ENCODE results near the gene NUMB.
"Not testable (repeated sequence)": the region's sequence is repeated elsewhere in the genome, so short reads cannot be mapped to it uniquely, and the experiment has no call there.

NUMB gene

DNA sequence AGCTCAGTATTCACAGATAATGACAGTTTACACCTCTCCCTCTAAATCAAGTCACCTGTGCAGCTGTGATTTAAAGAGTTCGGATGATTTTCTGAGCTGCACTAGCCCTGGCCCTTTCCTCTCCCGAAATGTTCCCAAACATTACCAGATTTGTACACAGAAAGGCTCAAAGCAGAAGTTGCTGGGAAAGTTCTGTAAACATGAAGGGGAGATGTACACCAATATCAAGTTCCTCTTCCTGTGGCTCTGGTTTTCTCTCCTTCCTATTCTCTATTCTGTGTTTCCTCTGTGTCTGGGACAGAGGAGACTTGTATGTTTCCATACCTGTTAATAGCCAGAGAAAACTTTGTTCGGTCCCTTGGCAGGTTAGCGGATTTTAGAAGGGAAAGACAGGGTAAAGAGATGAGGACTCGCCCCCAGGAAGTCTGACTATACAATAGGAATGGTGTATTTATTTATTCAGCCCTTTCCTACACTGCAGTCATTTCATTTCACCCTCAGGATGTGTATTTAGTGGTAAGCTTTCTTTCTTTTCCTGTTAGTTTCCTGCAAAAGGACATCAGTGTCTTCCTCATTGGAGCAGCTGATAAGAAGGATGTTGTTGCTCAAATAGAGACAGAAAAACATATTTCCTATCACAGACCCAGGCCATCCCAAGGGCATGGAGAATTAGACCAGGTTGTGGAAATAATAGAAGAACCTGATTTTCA, 7.6 kb upstream of the NUMB start:
- no peak for DNase-seq (ENCODE audit: low read depth in 2 of 2)

DNA sequence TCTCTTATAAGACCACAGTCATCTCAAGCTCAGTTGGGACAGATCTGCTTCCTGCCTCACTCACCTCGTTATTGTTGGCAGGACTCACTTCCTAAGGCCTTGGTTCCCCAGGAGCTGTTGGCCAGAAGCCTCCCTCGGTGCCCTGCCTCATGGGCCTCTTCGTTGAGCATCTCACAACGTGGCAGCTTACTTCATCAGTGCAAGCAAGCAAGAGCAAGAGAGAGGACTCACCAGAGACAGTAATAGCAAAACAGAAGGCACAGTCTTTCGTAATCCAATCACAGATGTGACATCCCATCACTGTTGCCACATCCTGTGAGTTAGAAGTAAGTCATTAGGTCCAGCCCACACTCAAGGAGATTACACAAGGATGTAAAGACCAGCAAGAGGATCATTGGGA, 5.1 kb upstream of the NUMB start:
- no peak for DNase-seq (ENCODE audit: low read depth in 2 of 2)

DNA sequence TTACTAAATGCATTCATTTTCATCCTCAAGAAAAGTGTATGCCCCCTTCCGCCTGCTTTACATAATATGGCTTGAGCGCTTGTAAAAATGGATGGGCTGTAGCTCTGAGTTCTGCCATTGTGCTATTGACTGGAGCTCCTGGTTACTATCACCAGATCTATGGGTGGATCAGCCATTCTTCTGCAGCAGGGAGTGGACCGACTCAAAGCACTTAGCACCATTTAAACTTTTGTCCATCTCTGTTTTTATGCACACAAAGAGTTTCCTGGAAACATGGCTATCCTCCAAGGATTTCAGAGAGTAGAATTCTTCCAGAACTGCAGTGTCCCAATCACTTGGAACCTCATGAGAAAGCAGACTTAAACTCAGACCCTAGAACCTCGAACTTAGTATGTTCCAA, 4.5 kb upstream of the NUMB start:
- DNase-seq (ENCODE audit: low read depth in 2 of 2), result no peak

- no peak for DNase-seq (ENCODE audit: low read depth in 2 of 2)
Measured at GRCh38 chr14:73462048-73462715, 3.8 kb upstream of the NUMB start.

GRCh38 chr14:73461478-73462047, 3.2 kb upstream of the NUMB start:
- no peak for DNase-seq (ENCODE audit: low read depth in 2 of 2)

DNA sequence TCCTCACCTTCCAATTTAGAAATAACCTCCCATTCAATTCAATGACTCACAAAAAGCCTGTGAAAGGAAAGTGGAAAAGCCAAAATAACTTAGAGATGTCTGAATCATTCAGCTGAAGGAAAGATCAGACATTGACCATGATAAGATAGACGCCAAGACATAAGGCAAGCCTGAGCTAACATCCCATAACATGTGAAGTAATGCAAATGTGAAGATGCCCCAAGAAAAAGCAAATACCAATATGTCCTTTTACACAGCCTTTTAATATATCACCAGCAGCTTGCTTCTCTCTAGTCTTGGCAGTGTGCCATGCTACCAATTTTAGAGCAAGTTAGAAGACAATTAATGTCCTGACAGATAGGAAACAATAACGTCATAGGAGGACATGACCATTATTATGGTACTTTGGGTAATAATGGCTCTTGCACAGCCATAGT, 2.4 kb upstream of the NUMB start:
- DNase-seq (ENCODE audit: low read depth in 2 of 2), result no peak

GRCh38 chr14:73459959-73460358, 1.6 kb upstream of the NUMB start:
- no peak for DNase-seq (ENCODE audit: low read depth in 2 of 2)

DNA sequence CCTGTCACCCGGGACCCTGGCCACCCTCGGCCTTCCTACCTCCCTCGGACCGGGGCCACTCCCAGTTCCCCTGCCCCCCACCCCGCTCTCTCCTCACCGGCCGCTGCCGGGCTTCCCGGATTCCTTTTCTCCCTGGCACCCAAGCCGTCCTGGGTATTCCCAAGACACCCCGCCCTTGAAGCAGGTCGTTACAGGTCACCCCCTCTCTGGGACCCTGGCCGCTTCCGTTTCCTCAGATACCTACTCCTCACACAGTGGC, 493 bp downstream of the NUMB start:
- no peak for DNase-seq (ENCODE audit: low read depth in 2 of 2)

- DNase-seq (ENCODE audit: low read depth in 2 of 2), result no peak
Measured at GRCh38 chr14:73457041-73457923, 1.1 kb downstream of the NUMB start.

GRCh38 chr14:73455294-73455693, 3.1 kb downstream of the NUMB start:
- no peak for DNase-seq (ENCODE audit: low read depth in 2 of 2)

DNA sequence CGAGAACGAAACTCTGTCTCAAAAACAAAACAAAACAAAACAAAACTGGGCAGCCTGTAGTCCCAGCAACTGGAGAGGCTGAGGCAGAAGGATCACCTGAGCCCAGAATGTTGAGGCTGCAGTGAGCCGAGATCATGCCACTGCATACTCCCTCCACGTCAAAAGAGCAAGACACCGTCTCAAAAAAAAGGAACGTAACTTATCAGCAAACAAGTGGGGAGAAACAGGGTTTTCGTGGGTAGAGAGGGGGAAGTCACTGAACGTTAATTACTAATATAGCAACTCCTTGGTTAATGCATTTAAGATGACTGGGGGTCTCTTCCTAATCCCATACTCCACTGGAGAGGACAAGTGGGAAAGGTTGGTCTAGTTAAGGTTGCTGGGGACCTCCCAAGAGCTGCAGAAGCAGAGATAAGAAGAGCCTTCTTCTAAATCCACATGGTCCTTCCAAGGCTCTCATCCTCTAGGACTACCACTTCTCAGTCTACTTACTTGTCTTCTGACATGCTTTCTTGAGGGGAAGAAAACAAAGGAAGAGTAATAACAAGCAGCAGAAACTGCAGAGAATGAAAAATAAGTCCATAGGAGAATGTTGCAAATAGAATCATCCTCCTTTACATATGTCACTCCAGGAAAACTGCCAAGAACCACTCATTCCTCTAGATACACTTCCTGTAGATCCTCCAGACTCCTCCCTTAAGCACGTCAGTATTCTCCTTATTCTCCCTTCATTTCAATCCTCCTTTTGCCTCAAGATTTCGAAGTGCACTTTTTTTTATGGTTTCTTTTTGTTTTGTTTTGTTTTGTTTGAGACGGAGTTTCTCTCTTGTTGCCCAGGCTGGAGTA, 5.8 kb downstream of the NUMB start:
- no peak for DNase-seq (ENCODE audit: low read depth in 2 of 2)

DNA sequence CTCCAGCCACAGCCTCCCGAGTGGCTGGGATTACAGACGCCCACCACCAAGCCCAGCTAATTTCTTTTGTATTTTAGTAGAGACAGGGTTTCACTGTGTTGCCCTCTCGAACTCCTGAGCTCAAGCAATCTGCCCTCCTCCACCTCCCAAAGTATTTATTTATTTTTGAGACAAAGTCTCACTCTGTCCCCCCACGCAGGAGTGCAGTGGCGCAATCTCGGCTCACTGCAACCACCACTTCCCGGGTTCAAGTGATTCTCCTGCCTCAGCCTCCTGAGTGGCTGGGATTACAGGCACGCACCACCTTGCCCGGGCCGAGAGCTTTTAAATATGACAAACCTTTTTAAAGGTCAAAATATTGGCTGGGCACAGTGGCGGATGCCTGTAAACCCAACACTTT, 14.6 kb downstream of the NUMB start:
- DNase-seq (ENCODE audit: low read depth in 2 of 2), result no peak

DNA sequence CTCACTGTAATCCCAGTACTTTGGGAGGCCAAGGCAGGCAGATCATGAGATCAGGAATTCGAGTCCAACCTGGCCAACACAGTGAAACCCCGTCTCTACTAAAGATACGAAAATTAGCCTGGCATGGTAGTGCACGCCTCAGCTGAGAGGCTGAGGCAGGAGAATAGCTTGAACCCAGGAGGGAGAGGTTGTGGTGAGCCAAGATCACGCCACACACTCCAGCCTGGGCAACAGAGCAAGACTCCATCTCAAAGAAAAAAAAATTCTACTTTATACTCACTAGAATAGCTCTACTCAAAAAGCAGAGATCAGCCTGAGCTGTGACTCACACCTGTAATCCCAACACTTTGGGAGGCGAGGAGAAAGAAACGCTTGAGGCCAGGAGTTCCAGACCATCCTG, 17.1 kb downstream of the NUMB start:
- DNase-seq (ENCODE audit: low read depth in 2 of 2), result no peak

DNA sequence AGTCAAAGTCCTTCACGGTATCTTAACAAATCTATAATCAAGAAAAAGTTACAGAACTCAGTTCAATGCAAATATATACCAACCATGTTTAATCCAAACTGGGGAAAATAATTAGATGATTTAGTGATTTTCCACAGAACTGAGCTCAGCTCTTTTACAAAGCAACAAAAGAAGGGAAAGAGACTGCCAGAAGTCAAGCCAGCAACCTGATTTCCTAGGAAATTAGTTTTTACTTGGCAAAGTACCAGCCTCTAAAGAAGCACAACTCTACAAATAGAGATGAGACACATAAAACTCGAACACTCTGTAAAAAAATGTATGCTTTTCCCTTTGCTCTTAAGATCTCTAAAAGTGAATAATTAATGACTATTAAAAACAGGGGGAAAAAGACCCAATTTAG, 19.4 kb downstream of the NUMB start:
- DNase-seq (ENCODE audit: low read depth in 2 of 2), result no peak

DNA sequence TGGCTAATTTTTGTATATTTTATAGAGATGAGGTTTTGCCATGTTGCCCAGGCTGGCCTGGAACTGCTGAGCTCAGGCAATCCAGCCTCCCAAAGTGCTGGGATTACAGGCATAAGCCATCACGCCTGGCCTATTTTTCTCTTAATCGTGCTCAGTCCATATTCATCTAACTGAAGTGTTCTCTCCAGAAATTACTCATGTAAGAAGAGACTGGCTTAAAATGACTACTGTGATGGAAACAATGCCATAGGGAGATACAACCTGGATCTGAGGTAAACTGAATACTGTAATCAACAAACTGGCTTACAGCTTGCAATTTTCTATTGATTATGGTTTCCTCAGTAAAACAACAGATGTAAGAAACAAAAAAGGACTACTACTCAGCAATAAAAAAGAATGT, 21.1 kb downstream of the NUMB start:
- no peak for DNase-seq (ENCODE audit: low read depth in 2 of 2)

GRCh38 chr14:73432124-73432523, 26.2 kb downstream of the NUMB start:
- DNase-seq (ENCODE audit: low read depth in 2 of 2), result no peak

GRCh38 chr14:73428353-73428824, 30.0 kb downstream of the NUMB start:
- no peak for DNase-seq (ENCODE audit: low read depth in 2 of 2)

DNA sequence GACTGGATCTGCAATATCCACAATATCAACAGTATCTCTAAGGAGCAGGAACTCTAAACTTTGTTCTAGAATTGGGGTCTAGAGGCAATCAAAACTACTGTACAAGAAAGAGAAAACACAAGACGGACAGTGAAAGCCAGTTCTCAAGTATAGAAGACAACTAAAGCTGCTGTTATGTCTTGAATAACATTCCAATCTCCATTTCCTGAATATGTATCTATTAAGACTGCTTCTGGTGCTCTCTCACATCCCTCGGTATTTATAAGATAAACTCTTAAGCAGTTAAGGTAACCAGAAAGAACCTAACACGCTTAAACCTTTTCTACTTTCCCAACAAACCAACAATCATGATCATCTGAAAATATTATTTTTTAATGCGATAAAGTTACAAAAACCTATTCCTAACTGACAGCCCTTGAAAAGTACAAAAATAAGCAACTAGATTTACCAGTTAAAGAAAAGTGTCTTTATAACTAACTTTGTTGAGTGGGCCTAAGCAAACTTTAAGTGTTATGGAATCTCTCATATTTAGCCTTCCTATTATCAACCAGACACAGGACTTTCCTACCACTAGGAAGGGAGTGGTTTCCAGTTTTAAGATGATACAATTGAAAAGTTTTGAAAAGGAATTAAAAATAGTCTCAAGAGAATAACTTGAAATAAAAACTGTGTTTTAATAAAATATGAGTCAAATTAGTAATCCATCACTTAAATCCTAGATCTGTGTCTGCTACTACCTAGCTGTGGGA, 30.7 kb downstream of the NUMB start:
- DNase-seq (ENCODE audit: low read depth in 2 of 2), result no peak

GRCh38 chr14:73426877-73427276, 31.5 kb downstream of the NUMB start:
- no peak for DNase-seq (ENCODE audit: low read depth in 2 of 2)

GRCh38 chr14:73424453-73424852, 33.9 kb downstream of the NUMB start:
- no peak for DNase-seq (ENCODE audit: low read depth in 2 of 2)

DNA sequence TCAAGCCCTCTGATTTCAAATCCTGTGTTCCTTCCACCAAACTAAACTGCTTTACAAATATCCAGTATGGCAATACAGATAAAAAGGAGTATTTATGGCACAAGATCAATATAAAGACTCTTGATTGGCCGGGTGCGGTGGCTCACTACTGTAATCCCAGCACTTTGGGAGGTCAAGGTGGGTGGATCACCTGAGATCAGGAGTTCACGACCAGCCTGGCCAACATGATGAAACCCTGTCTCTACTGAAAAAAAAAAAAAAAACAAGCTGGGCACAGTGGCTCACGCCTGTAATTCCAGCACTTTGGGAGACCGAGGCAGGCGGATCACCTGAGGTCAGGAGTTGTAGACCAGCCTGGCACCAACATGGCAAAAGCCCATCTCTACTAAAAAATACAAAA, 35.3 kb downstream of the NUMB start:
- not testable (repeated sequence) for DNase-seq (ENCODE audit: low read depth in 2 of 2)
